GM19328 (cell line): ENCODE data around the gene NSDHL.

ENCODE experiments used
- ATAC-seq: cut with Tn5 transposase; IDR thresholded peaks from one replicate; pipeline ENCODE4 v1.9.1; 2021; ENCODE audit warnings: mild to moderate bottlenecking, moderate library complexity; ENCODE audit not compliant: unreplicated experiment

NSDHL gene

GRCh38 chrX:152843852-152844251 lies 13.0 kb downstream of the NSDHL start:
- no peak for ATAC-seq

GRCh38 chrX:152844256-152844655 lies 13.4 kb downstream of the NSDHL start:
- no peak for ATAC-seq

GRCh38 chrX:152845618-152846240 lies 14.9 kb downstream of the NSDHL start:
- ATAC-seq = no peak

- ATAC-seq = no peak
Measured at GRCh38 chrX:152847281-152847680, 16.4 kb downstream of the NSDHL start.

DNA sequence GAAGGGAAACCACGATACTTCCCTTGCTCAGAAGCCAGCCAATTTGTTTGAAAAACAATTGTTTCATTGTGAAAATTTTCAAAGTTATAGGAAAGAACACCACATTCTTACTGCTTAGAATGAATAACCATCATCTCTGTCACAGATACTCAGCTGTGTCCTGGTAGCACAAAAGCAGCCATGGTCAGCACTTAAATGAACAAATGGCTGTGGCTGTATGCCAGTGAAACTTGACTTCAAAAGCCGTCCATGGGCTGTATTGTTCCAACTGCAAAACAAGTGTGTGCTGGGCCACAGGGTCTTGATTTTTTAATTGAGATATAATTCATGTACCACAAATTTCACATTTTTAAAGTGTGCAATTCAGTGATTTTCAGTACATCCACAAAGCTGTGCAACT lies 19.6 kb downstream of the NSDHL start:
- no peak for ATAC-seq

- no peak for ATAC-seq
Measured at GRCh38 chrX:152853986-152854385, 23.1 kb downstream of the NSDHL start.

DNA sequence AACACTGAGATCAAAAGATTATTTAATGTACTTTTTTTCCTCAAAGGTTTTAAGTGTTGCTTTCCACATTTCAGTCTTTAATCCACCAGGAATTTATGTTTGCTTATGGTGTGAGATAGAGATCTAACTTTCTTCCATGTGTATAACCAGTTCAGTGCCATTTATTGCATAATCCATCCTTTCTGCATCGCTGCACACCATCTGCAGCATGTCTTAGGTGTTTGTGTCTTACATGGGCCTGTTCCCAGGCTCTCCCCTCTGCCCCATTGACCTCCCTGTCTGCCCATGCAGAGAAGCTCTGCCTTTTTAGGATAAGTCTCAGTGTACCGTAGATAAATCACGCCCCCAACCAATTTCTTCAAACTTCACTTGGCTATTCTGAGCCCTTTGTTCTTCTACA lies 30.3 kb downstream of the NSDHL start:
- no peak for ATAC-seq

- no peak for ATAC-seq
Measured at GRCh38 chrX:152861826-152862225, 31.0 kb downstream of the NSDHL start.

DNA sequence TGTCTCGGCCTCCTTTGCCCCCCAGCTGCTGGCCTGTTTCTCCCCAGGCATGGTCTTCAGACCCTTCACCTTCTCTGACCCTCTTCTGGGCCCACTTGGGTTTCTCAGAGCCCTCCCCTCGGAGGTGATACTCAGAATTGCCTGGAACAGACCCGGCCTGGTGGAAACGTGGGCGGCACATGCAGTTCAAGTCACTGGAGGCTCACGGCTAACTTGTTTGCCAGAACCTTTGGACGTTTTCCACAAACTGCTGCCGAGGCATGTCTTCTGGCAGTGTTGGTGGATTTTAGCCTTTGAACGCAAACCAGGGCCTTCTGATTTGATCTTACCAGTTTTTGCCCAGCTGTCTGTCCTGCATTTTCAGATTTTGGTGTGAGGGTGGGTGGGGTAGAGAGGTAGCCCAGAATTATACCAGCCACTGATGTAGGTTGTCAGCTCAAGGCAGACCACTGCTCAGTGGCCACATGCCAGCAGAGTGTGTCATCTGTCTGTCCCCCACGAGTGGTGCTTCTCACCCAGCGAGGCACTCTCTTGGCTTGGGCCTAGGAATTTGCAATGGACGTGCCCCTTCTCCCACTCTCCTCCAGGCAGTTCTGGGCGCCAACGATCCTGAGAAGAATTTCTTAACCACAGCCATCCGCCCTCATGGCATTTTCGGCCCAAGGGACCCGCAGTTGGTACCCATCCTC lies 34.5 kb downstream of the NSDHL start:
- no peak for ATAC-seq

DNA sequence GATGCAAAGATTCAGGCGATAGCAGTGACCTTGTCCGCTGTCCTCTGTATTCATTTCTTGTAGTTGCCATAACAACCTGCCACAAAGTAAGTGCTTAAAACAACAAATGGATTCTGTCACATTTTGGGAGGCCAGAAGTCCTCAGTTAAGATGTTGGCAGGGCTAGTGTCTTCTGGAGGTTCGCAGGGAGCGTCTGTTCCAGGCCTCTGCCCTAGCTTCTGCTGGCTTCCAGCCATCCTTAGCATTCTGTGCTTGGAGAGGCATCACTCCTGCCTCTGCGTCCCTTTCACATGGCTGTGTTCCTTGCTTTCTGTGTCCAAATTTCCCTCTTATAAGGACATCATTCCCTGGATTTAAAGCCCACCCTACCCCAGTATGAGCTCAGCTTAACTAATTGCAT lies 35.5 kb downstream of the NSDHL start:
- ATAC-seq = no peak

DNA sequence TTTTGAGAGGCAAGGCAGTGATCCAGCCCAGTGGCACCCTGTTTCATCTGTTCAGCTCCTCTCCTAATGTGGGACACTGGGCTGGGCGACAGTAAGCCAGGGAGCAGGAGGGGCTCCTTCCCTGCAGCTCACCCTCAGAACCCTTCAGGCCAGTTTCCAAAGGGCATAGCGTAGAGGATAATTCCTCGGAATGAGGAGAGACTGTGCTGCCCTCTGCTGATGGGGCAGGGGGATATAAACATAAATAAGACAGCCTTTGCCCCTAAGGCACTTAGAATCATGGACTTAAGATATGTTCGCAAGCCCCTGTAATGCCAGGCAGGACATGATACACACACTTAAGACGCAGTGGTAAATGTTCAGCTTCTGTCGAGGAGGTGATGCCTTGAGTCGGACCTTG lies 39.1 kb downstream of the NSDHL start:
- ATAC-seq = no peak

- no peak for ATAC-seq
Measured at GRCh38 chrX:152871260-152871659, 40.4 kb downstream of the NSDHL start.

GRCh38 chrX:152872522-152872921 lies 41.7 kb downstream of the NSDHL start:
- no peak for ATAC-seq

DNA sequence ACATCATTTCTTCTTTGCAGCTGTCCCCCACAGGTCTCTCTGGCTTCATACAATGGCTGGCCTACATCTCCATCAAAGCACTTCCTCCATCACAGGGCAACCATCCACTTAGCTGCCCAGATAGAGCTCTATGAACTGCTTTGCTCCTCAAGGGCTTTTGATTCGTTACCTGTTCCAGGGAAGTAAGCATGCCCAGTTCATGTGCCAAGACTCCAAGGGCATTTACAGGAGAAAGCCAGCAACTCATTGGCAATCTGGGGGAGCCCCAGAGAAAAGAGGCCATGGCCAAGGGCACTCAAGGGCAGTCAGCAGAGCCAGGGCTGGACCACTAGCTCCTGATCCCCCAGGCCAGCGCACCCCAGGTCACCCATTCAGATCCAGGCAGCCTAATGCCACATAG lies 42.5 kb downstream of the NSDHL start:
- ATAC-seq = no peak

DNA sequence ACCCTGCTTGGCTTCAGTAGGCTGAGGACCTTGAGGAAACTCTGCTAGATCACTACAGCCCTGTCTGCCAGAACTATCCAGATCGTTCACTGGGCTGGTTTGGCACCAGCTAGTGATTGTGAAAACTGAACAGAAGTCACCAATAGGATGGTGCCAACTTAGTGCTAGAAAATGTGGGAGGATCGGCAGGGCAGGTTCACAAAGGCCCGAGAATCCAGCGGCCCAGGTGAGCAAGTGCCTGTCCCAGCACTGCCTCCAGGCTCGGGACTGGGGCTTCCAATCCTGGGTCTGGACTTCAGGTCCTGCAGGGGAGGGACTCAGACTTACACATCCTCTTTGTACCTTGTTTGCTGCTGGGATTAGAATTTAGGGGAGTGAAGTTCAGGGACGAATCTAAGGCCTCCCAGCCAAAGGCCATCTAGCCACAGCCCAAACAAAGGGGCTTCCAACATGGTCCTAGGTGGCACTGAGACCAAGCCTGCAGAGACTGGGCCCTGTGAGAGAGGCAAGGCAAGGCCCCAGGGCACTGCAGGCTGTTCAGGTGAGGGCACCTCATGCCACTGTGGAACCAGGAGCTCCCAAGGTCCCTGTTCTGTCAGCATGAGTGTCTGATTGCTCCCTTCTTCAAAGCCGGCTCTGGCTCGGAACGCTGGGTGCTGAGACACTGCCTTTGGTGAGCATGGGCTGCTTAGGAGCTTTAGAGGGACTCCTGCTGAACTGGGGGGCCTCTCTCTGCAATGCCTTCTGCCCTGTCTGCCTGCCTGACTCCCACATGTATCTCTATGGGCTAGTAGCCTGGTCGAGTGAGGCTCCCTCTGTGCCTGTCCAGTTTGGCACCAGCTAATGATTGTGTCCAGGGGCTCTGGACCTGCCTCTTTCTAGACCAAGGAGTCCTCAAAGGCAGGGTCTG lies 46.3 kb downstream of the NSDHL start:
- no peak for ATAC-seq

- ATAC-seq = no peak
Measured at GRCh38 chrX:152878976-152879755, 48.3 kb downstream of the NSDHL start.

DNA sequence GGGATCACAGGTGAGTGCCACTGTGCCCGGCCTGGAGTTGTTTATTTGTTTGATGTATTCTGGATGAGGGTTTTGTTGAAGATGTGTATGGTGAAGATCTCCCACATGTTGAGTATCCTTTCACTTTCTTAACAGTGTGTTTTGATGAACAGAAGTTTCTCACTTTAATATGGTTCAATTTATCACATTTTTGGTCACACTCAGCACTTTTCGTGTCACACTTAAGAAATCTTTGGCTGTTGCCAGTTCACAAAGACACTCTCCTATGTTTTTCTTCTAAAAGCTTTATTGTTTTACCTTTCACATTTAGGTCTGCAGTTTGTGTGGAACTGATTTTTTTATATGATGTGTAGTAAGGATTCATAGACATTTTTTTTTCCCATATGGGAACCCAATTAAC lies 50.4 kb downstream of the NSDHL start:
- ATAC-seq = no peak

DNA sequence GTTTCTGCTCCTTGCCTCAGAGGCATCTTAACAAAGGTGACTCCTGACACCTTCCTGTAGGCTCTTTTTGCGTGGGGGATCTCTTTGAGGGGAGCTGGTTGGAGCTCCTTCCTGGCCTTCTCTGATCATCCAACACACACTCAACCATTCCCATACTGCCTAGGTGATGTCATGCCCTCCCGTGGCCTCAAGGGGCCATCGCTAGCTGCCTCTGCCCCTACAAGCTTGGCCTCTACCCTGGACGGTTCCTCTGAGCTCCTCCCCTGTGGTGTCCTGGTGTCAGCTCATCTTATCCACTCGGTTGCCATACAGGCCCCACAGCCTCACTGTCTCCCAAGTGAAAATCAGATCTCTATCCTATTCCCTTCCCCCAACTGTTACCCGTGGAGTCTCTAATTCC lies 53.3 kb downstream of the NSDHL start:
- no peak for ATAC-seq

- ATAC-seq = no peak
Measured at GRCh38 chrX:152886716-152887115, 55.9 kb downstream of the NSDHL start.

DNA sequence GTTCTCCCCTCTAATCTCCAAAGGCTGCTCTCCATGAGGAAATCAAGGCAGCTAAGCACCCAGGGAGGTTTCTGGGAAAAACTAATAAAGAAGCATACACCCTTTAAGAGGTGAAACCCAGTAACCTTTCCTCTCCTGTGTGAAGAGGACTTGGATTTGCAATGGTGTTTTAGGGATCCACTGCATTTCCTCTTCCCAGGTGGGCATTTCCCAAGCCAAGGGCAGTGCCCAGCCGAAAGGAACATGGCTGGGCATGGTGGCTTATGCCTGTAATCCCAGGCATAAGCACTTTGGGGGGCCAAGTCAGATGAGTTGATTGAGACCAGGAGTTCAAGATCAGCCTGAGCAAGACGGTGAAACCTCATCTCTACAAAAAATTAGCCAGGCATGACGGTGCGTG lies 61.6 kb downstream of the NSDHL start:
- no peak for ATAC-seq
